HEK293 (cell line): ENCODE data around the gene MATN3.

ENCODE experiments used
- CTCF ChIA-PET: fragments of 350-600 bp; formaldehyde crosslinking; extraction: SDS; loops from one replicate; lab custom pipeline; 2021; ENCODE audit warnings: antibody characterized with exemption; lab: Yijun Ruan, JAX
- POLR2A ChIA-PET: fragments of 300-600 bp; formaldehyde crosslinking; extraction: SDS; loops from one replicate; lab custom pipeline; 2020; ENCODE audit warnings: antibody characterized with exemption, inconsistent platforms; lab: Yijun Ruan, JAX
- H3K27ac ChIP-seq: fragments of 200-500 bp; sonication (Bioruptor generic); 2 replicates; pipeline ENCODE4 v1.5.1; 2014; ENCODE audit warnings: low read depth, low read length, control low read depth, inconsistent platforms; ENCODE audit errors: extremely low read depth
- H3K36me3 ChIP-seq, 2 experiments: fragments of 200-500 bp in 1 of 2; sonication (Bioruptor generic) in 1 of 2; 1 replicate in 1 of 2; 2 replicates in 1 of 2; pipeline ENCODE4 v1.5.1; 2014 to 2017; ENCODE audit warnings: inconsistent platforms in 2 of 2, low read length in 2 of 2; ENCODE audit not compliant: control insufficient read depth in 2 of 2, insufficient read depth in 1 of 2
- H3K4me1 ChIP-seq: fragments of 200-500 bp; sonication (Bioruptor generic); 2 replicates; pipeline ENCODE4 v1.5.1; 2014; ENCODE audit warnings: mild to moderate bottlenecking, low read length, inconsistent platforms; ENCODE audit not compliant: control insufficient read depth, insufficient read depth
- H3K4me3 ChIP-seq: 2 replicates; pipeline ENCODE4 v1.5.1; 2011; ENCODE audit warnings: low read depth, mild to moderate bottlenecking, control low read depth, low read length, moderate library complexity
- H3K9me3 ChIP-seq: fragments of 200-500 bp; sonication (Bioruptor generic); 2 replicates; pipeline ENCODE4 v1.5.1; 2014; ENCODE audit warnings: low read depth, low read length, inconsistent platforms; ENCODE audit not compliant: control insufficient read depth, insufficient read depth
- BCL11B ChIP-seq: fragments of 450-650 bp; formaldehyde crosslinking; IDR thresholded peaks from 2 replicates; pipeline ENCODE4 v1.5.1; 2016; ENCODE audit warnings: low read depth, missing biosample characterization, missing genetic modification characterization
- KLF9 ChIP-seq: fragments of 450-650 bp; formaldehyde crosslinking; IDR thresholded peaks from 2 replicates; pipeline ENCODE4 v1.5.1; 2016; ENCODE audit warnings: missing biosample characterization, missing genetic modification characterization, low read depth
- SETDB1 ChIP-seq: IDR thresholded peaks from one replicate; pipeline ENCODE4 v1.6.1; 2017; ENCODE audit warnings: mild to moderate bottlenecking, low read length, moderate library complexity, mixed read lengths; ENCODE audit not compliant: insufficient read length
- SP7 ChIP-seq: fragments of 450-650 bp; formaldehyde crosslinking; IDR thresholded peaks from 2 replicates; pipeline ENCODE4 v1.5.1; 2016; ENCODE audit warnings: missing biosample characterization, missing genetic modification characterization
- TRIM28 ChIP-seq: IDR thresholded peaks from 2 replicates; pipeline ENCODE4 v1.6.1; 2011; ENCODE audit warnings: low read length, control low read depth, borderline replicate concordance
- ZBTB17 ChIP-seq: fragments of 450-650 bp; formaldehyde crosslinking; IDR thresholded peaks from 2 replicates; pipeline ENCODE4 v1.5.1; 2016; ENCODE audit warnings: missing biosample characterization, missing genetic modification characterization
- ZNF433 ChIP-seq: fragments of 450-650 bp; formaldehyde crosslinking; IDR thresholded peaks from 2 replicates; pipeline ENCODE4 v1.5.1; 2016; ENCODE audit warnings: missing biosample characterization, missing genetic modification characterization, low read depth
- ZNF621 ChIP-seq: fragments of 450-650 bp; formaldehyde crosslinking; IDR thresholded peaks from 2 replicates; pipeline ENCODE4 v1.5.1; 2017; ENCODE audit warnings: missing biosample characterization, missing genetic modification characterization
- ZNF654 ChIP-seq: fragments of 450-650 bp; formaldehyde crosslinking; IDR thresholded peaks from 2 replicates; pipeline ENCODE4 v1.5.1; 2016; ENCODE audit warnings: low read depth, missing biosample characterization, missing genetic modification characterization
- ZNF747 ChIP-seq: fragments of 450-650 bp; formaldehyde crosslinking; IDR thresholded peaks from 2 replicates; pipeline ENCODE4 v1.5.1; 2016; ENCODE audit warnings: missing biosample characterization, missing genetic modification characterization
- TF ChIP-seq, protein P1 (sequence below): fragments of 450-650 bp; formaldehyde crosslinking; IDR thresholded peaks from 2 replicates; pipeline ENCODE4 v1.5.1; 2016; ENCODE audit warnings: missing biosample characterization, missing genetic modification characterization
- TF ChIP-seq, protein P2 (sequence below): fragments of 450-650 bp; IDR thresholded peaks from 2 replicates; pipeline ENCODE4 v1.5.1; 2018; ENCODE audit warnings: missing biosample characterization, mild to moderate bottlenecking, missing genetic modification characterization

Gene MATN3

DNA sequence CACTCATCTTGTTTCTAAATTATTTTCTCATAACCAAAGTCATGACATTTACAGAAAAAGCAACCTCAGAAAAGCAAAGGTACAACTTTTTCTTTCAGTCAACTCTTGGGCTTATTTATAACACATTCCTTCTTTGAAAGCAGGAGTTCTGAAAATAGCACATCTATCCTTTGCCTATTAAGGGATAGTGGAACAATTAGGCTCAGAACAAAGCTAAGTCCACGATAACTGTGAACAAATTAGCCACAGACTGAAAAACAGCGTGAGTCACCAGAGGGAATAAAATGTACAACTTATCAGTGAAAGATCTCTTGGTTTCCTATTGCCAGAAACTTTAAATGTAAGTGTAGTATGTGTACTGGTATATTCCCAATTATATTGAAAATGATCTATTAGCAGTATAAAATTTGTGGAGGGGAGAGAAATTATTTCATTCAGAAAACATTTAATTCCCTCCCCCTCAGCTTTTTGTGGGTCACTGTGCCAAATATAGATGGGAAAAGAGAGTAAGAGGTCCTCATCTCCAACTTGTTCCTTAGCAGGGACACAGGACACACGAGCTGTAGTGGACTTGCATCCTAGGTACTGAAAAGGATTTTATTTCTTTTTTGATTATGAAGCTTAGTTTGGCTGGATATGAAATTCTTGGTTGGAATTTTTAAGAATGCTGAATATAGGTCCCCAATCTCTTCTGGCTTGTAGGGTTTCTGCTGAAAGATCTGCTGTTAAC lies 15.4 kb upstream of the MATN3 start:
- ChIA-PET POLR2A (no interaction called here), CTCF (interaction anchor here (0.6 to 2.6 kb wide), 4 partner anchors 10 to 118 kb away, joined by 3 to 15 read pairs (median 4); no protein-coding TSS in a partner anchor)
- peaks cover 24 to 34% of the 10 kb centered on the region in 2 experiments for H3K36me3 ChIP-seq
- 0 out of 2 replicates have a peak, but pooled peaks cover 2% of the 10 kb centered on the region for H3K4me1 ChIP-seq
- no peak overlapping the region; the same call in 1 of the 2 replicates for H3K27ac ChIP-seq
- H3K4me3 ChIP-seq, result no peak overlapping the region
- peak; percentile 36 for TF ChIP-seq SETDB1
- no peak for TF ChIP-seq TRIM28
- no peak for TF ChIP-seq KLF9 (tag by site-specific recombination)
- H3K9me3 ChIP-seq, result no peaks in the 10 kb centered on the region

DNA sequence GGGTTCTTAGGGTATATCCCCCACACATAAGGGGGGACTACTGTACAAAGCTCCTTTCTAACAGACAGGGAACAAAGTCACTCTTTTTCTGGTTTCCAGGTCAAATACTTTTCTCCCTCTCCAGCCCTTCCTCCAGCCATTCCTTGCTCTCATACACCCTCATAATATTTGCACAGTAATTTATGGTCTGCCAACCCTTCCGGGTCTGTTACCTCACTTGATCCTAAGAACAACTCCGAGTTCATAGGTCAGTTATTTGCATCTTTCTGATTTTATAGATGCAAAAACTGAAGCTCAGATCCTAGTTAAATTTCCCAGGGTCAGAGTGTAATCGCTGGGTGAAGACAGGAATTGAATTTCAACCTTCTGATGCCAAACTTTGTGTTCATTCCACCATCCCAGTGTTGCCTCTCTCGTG lies 14.8 kb upstream of the MATN3 start:
- ChIA-PET CTCF (interaction anchor here (0.6 to 2.6 kb wide), 3 partner anchors 12 to 117 kb away, joined by 3 to 15 read pairs (median 3); no protein-coding TSS in a partner anchor), POLR2A (no interaction called here)
- Histone ChIP-seq H3K36me3 (peaks cover 22 to 28% of the 10 kb centered on the region in 2 experiments), H3K27ac (no peak overlapping the region; the same call in 1 of the 2 replicates), H3K4me3 (no peak overlapping the region), H3K9me3 (no peaks in the 10 kb centered on the region), H3K4me1 (0 out of 2 replicates have a peak, but pooled peaks cover 2% of the 10 kb centered on the region)
- TF ChIP-seq ZNF747 (tag by site-specific recombination), result no peak

DNA sequence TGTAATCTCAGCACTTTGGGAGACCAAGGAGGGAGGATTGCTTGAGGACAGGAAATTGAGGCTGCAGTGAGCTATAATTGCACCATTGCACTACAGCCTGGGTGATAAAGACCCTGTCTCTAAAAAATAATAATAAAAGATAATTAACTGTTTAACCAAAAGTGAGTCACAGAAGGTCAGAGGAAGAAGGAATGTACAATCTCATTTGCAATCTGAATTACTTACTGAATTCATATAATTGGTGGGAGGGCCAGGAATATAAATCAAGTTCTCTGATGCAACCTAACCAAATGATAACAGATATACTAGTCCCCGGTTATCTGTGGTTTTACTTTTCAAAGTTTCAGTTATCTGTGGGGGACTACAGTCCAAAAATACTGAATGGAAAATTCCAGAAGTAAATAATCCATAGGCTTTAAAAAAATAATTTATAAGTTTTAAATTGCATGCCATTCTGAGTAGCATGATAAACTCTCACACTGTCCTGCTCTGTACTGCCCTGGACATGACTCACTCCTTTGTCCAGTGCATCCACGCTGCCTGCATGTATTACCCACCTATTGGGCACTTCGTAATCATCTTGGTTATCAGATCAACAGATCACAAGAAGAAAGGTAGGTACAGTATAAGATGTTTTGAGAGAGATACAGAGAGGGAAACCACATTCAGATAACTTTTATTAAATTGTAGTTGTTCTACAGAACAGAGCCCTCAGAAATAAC lies 12.8 kb upstream of the MATN3 start:
- H3K9me3 ChIP-seq, result no peaks in the 10 kb centered on the region
- ChIA-PET CTCF (interaction anchor here (0.5 to 0.6 kb wide), 3 partner anchors 10 to 71 kb away, joined by 4 read pairs; no protein-coding TSS in a partner anchor), POLR2A (no interaction called here)
- H3K36me3 ChIP-seq, result peaks cover 3 to 7% of the 10 kb centered on the region in 2 experiments; a peak in 2 of 3 replicates
- H3K27ac ChIP-seq, result no peak overlapping the region
- 0 out of 2 replicates have a peak, but pooled peaks cover 2% of the 10 kb centered on the region for H3K4me1 ChIP-seq
- H3K4me3 ChIP-seq, result no peak overlapping the region
- TF ChIP-seq ZBTB17 (tag by site-specific recombination), result 0 out of 2 replicates have a peak, but pooled peaks have one; percentile 18
- no peak for TF ChIP-seq ZNF433 (tag by site-specific recombination)
- no peak for TF ChIP-seq ZNF621 (tag by site-specific recombination)
- TF ChIP-seq SP7, result peak; percentile 93
- TF ChIP-seq BCL11B, result no peak

DNA sequence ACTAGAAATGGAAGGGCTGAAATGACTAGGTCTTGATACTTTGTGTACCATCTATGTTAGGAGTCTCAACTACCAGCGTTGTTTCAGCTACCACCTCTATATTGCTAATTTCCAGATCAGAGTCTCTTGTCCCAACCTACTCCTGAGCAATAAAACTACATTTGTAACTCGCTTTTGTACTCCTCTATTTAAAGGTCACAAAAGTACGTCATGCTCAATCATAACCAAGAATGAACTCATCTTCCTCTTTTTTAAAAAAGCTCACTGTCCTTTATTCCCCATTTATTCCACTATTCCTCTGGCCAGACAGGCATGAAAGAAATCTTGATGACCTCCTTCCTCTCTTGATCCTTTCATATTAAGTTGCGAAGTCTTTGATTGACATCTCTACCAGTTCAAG lies 11.2 kb upstream of the MATN3 start:
- 0 out of 2 replicates have a peak, but pooled peaks cover 2% of the 10 kb centered on the region for H3K4me1 ChIP-seq
- H3K27ac ChIP-seq, result no peak overlapping the region
- CTCF ChIA-PET, result interaction anchor here (0.7 to 1.6 kb wide), 3 partner anchors 8 to 70 kb away, joined by 4 to 10 read pairs (median 6); no protein-coding TSS in a partner anchor
- H3K36me3 ChIP-seq, result peaks cover 0 to 1% of the 10 kb centered on the region in 2 experiments; a peak in 1 of 3 replicates
- TF ChIP-seq ZNF654 (tag by site-specific recombination), result no peak
- TF ChIP-seq, protein P1, sequence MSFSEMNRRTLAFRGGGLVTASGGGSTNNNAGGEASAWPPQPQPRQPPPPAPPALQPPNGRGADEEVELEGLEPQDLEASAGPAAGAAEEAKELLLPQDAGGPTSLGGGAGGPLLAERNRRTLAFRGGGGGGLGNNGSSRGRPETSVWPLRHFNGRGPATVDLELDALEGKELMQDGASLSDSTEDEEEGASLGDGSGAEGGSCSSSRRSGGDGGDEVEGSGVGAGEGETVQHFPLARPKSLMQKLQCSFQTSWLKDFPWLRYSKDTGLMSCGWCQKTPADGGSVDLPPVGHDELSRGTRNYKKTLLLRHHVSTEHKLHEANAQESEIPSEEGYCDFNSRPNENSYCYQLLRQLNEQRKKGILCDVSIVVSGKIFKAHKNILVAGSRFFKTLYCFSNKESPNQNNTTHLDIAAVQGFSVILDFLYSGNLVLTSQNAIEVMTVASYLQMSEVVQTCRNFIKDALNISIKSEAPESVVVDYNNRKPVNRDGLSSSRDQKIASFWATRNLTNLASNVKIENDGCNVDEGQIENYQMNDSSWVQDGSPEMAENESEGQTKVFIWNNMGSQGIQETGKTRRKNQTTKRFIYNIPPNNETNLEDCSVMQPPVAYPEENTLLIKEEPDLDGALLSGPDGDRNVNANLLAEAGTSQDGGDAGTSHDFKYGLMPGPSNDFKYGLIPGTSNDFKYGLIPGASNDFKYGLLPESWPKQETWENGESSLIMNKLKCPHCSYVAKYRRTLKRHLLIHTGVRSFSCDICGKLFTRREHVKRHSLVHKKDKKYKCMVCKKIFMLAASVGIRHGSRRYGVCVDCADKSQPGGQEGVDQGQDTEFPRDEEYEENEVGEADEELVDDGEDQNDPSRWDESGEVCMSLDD, result no peak
- TF ChIP-seq, protein P2, sequence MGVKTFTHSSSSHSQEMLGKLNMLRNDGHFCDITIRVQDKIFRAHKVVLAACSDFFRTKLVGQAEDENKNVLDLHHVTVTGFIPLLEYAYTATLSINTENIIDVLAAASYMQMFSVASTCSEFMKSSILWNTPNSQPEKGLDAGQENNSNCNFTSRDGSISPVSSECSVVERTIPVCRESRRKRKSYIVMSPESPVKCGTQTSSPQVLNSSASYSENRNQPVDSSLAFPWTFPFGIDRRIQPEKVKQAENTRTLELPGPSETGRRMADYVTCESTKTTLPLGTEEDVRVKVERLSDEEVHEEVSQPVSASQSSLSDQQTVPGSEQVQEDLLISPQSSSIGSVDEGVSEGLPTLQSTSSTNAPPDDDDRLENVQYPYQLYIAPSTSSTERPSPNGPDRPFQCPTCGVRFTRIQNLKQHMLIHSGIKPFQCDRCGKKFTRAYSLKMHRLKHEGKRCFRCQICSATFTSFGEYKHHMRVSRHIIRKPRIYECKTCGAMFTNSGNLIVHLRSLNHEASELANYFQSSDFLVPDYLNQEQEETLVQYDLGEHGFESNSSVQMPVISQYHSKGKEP, result no peak
- no peaks in the 10 kb centered on the region for H3K9me3 ChIP-seq
- POLR2A ChIA-PET, result no interaction called here
- H3K4me3 ChIP-seq, result no peak overlapping the region
